ENCODE results near the gene PIGU. TPM values are rescaled to one million over a fixed set of nuclear protein-coding genes. Genes with fewer than 3 reads are reported as not detected.
A peak's percentile ranks its signal among the peaks of the same experiment; 100 is the strongest.

Gene PIGU
- total and polyA plus RNA-seq, 4 donors = 6.4 to 10.0 (median 7.2) TPM

GRCh38 chr20:34559311-34560140 is 117.4 kb downstream of the PIGU start:
- peaks cover 7 to 12% (median 8%) of the 10 kb centered on the region in 4 donors for H3K4me1 ChIP-seq (ENCODE audit: control insufficient read depth in 4 of 4, insufficient read depth in 4 of 4, low read length in 3 of 4)
- H3K9ac ChIP-seq (ENCODE audit: low read depth in 1 of 2, low read length in 2 of 2) = peak overlapping the region in 1 of 2 donors; percentile 20
- TF ChIP-seq HNF4G (IDR thresholded peaks at IDR 0.05) (no peak), JUND (IDR thresholded peaks at IDR 0.05) (no peak), RXRA (IDR thresholded peaks at IDR 0.05) (peak; percentile 6 to 33), NR2F2 (IDR thresholded peaks at IDR 0.05) (peak; percentile 70)
- H3K27ac ChIP-seq (ENCODE audit: low read depth in 1 of 2, low read length in 2 of 2) = peak overlapping the region; percentile 50 to 81
- no peak for DNase-seq (ENCODE audit: low spot score)
- H3K27me3 ChIP-seq (ENCODE audit: control insufficient read depth in 4 of 4, insufficient read depth in 4 of 4, low read length in 3 of 4) = no peaks in the 10 kb centered on the region
- 48% methylated on average over 43 of the region's 43 CpGs for WGBS
- peak overlapping the region in 2 of 3 donors; percentile 4 to 76 for H3K4me3 ChIP-seq (ENCODE audit: low read depth in 1 of 3, low read length in 3 of 3)
- H3K9me3 ChIP-seq (ENCODE audit: control insufficient read depth in 4 of 4, low read length in 3 of 4) = no peaks in the 10 kb centered on the region
- no peaks in the 10 kb centered on the region for H3K36me3 ChIP-seq (ENCODE audit: control insufficient read depth in 4 of 4, insufficient read depth in 3 of 4, low read depth in 1 of 4, low read length in 3 of 4)

- H3K36me3 ChIP-seq (ENCODE audit: control insufficient read depth in 4 of 4, insufficient read depth in 3 of 4, low read depth in 1 of 4, low read length in 3 of 4) = no peaks in the 10 kb centered on the region
- H3K4me3 ChIP-seq (ENCODE audit: low read depth in 1 of 3, low read length in 3 of 3) = peak within 1 kb of the TSS; percentile 47 to 76 (median 59)
- H3K9ac ChIP-seq (ENCODE audit: low read depth in 1 of 2, low read length in 2 of 2) = peak within 1 kb of the TSS; percentile 77 to 89
- no peaks in the 10 kb centered on the region for H3K27me3 ChIP-seq (ENCODE audit: control insufficient read depth in 4 of 4, insufficient read depth in 4 of 4, low read length in 3 of 4)
- no peak for TF ChIP-seq ATF3 (IDR thresholded peaks at IDR 0.05)
- peak in 1 of 2 donors; percentile 27 for TF ChIP-seq RAD21 (IDR thresholded peaks at IDR 0.05)
- no peak for TF ChIP-seq RXRA (IDR thresholded peaks at IDR 0.05)
- no peak for TF ChIP-seq TAF1 (conservative IDR thresholded peaks at IDR 0.05)
- TF ChIP-seq NR2F2 (IDR thresholded peaks at IDR 0.05) = no peak
- peak; percentile 49 for TF ChIP-seq SP1 (IDR thresholded peaks at IDR 0.05)
- TF ChIP-seq CTCF (IDR thresholded peaks at IDR 0.05; ENCODE audit: low read depth, low read length, missing input control) = no peak
- no peak for TF ChIP-seq YY1 (IDR thresholded peaks at IDR 0.05)
- TF ChIP-seq MAX (IDR thresholded peaks at IDR 0.05) = no peak
- 2% methylated on average over 103 of the region's 103 CpGs for WGBS
- H3K27ac ChIP-seq (ENCODE audit: low read depth in 1 of 2, low read length in 2 of 2) = peak within 1 kb of the TSS; percentile 81 to 90
- DNase-seq (ENCODE audit: low spot score) = peak; percentile 95
- H3K4me1 ChIP-seq (ENCODE audit: control insufficient read depth in 4 of 4, insufficient read depth in 4 of 4, low read length in 3 of 4) = peaks cover 8 to 12% (median 10%) of the 10 kb centered on the region in 4 donors
- H3K9me3 ChIP-seq (ENCODE audit: control insufficient read depth in 4 of 4, low read length in 3 of 4) = no peaks in the 10 kb centered on the region
Observed at GRCh38 chr20:34558320-34559218, 118.3 kb downstream of the PIGU start, which contains the start of gene MAP1LC3A. TSS of gene MAP1LC3A (plus strand) at chr20:34558718. CDS start at chr20:34558869, 151 bp downstream.

GRCh38 chr20:34557936-34558319 is 119.0 kb downstream of the PIGU start:
- no peak for DNase-seq (ENCODE audit: low spot score)
- 45% methylated on average over 11 of the region's 11 CpGs for whole genome bisulfite sequencing
- peak overlapping the region; percentile 77 to 89 for H3K9ac ChIP-seq (ENCODE audit: low read depth in 1 of 2, low read length in 2 of 2)
- no peaks in the 10 kb centered on the region for H3K9me3 ChIP-seq (ENCODE audit: control insufficient read depth in 4 of 4, low read length in 3 of 4)
- H3K4me1 ChIP-seq (ENCODE audit: control insufficient read depth in 4 of 4, insufficient read depth in 4 of 4, low read length in 3 of 4) = peaks cover 8 to 17% (median 12%) of the 10 kb centered on the region in 4 donors
- peak overlapping the region; percentile 40 to 76 (median 59) for H3K4me3 ChIP-seq (ENCODE audit: low read depth in 1 of 3, low read length in 3 of 3)
- H3K27me3 ChIP-seq (ENCODE audit: control insufficient read depth in 4 of 4, insufficient read depth in 4 of 4, low read length in 3 of 4) = no peaks in the 10 kb centered on the region
- no peaks in the 10 kb centered on the region for H3K36me3 ChIP-seq (ENCODE audit: control insufficient read depth in 4 of 4, insufficient read depth in 3 of 4, low read depth in 1 of 4, low read length in 3 of 4)
- H3K27ac ChIP-seq (ENCODE audit: low read depth in 1 of 2, low read length in 2 of 2) = peak overlapping the region; percentile 81 to 90
- no peak for TF ChIP-seq RAD21 (IDR thresholded peaks at IDR 0.05)
- TF ChIP-seq ATF3 (IDR thresholded peaks at IDR 0.05) = no peak
- TF ChIP-seq CTCF (IDR thresholded peaks at IDR 0.05; ENCODE audit: low read depth, low read length, missing input control) = no peak
- no peak for TF ChIP-seq TAF1 (conservative IDR thresholded peaks at IDR 0.05)
- no peak for TF ChIP-seq JUND (IDR thresholded peaks at IDR 0.05)
- TF ChIP-seq HNF4G (IDR thresholded peaks at IDR 0.05) = no peak
- no peak for TF ChIP-seq NR2F2 (IDR thresholded peaks at IDR 0.05)
- no peak for TF ChIP-seq MAX (IDR thresholded peaks at IDR 0.05)
- TF ChIP-seq FOXA1 (IDR thresholded peaks at IDR 0.05) = no peak
- TF ChIP-seq REST (IDR thresholded peaks at IDR 0.05) = no peak
- no peak for TF ChIP-seq SP1 (IDR thresholded peaks at IDR 0.05)
- TF ChIP-seq YY1 (IDR thresholded peaks at IDR 0.05) = no peak
